ENCODE data around the gene SH3PXD2A. TPM values are rescaled to one million over a fixed set of nuclear protein-coding genes. Genes with fewer than 3 reads are reported as not detected.

The SH3PXD2A gene
- total RNA-seq, 1 experiment from 2014 or later = 4.5 TPM

GRCh38 chr10:103818765-103819374, 36.5 kb downstream of the SH3PXD2A start:
- Mint-ChIP-seq H3K9me3 (no peaks in the 10 kb centered on the region), H3K27ac (peak overlapping the region in 1 of 3 experiments; percentile 78; a peak in 2 of 7 replicates), H3K27me3 (ENCODE audit: low read depth) (no peaks in the 10 kb centered on the region), H3K4me3 (no peak overlapping the region; a peak in 1 of 5 replicates), H3K4me1 (peaks cover 21 to 34% of the 10 kb centered on the region in 2 experiments), H3K36me3 (ENCODE audit: insufficient read depth in 1 of 3, low read depth in 3 of 3) (no peaks in the 10 kb centered on the region)
- Histone ChIP-seq H2BK5ac (ENCODE audit: insufficient read length, low read length) (no peak overlapping the region), H3K23me2 (ENCODE audit: insufficient read length, low read depth, low read length, poor library complexity, severe bottlenecking) (no peaks in the 10 kb centered on the region), H3K79me1 (ENCODE audit: insufficient read depth, low read depth, low read length, poor library complexity, severe bottlenecking) (no peaks in the 10 kb centered on the region), H2AK5ac (ENCODE audit: insufficient read length, low read length) (no peak overlapping the region), H3K23ac (ENCODE audit: insufficient read length, low read depth, low read length) (no peak overlapping the region), H3T11ph (ENCODE audit: low read length) (no peak overlapping the region), H4K91ac (ENCODE audit: insufficient read length, low read depth, low read length) (no peak overlapping the region), H3K9ac (ENCODE audit: extremely low read depth, insufficient read length, low read length) (no peak overlapping the region), H3K9me3 (ENCODE audit: control insufficient read depth, low read depth, low read length) (no peaks in the 10 kb centered on the region), H2BK120ac (ENCODE audit: low read depth, low read length, poor library complexity, severe bottlenecking) (no peak overlapping the region), H3K27ac (ENCODE audit: insufficient read length, low read depth, low read length) (no peak overlapping the region), H4K5ac (ENCODE audit: insufficient read length, low read depth, low read length) (no peak overlapping the region), H3K56ac (ENCODE audit: insufficient read length, low read depth, low read length) (no peak overlapping the region), H3K4ac (ENCODE audit: low read depth, low read length) (no peak overlapping the region), H3K4me2 (ENCODE audit: insufficient read depth, insufficient read length, low read length) (no peak overlapping the region), H4K8ac (replicated peaks; ENCODE audit: insufficient read length, low read depth, low read length) (no peak overlapping the region), H4K20me1 (ENCODE audit: control insufficient read depth, insufficient read depth, insufficient read length) (no peaks in the 10 kb centered on the region), H2AFZ (ENCODE audit: low read length) (no peak overlapping the region), H3K4me1 (ENCODE audit: insufficient read depth, low read length) (no peaks in the 10 kb centered on the region), H3K14ac (ENCODE audit: insufficient read depth, low read length) (peak overlapping the region; percentile 61; the same call in 1 of the 2 replicates), H2BK15ac (ENCODE audit: low read depth, low read length) (no peak overlapping the region), H2BK12ac (ENCODE audit: insufficient read length, low read depth, low read length) (no peak overlapping the region), H3K18ac (ENCODE audit: insufficient read length, low read depth, low read length) (no peak overlapping the region), H3K79me2 (ENCODE audit: insufficient read depth, low read length) (no peaks in the 10 kb centered on the region), H3K27me3 (ENCODE audit: insufficient read depth, low read length) (no peaks in the 10 kb centered on the region), H2BK20ac (ENCODE audit: low read depth, low read length, poor library complexity, severe bottlenecking) (no peak overlapping the region)
- no peak for DNase-seq
- WGBS (ENCODE audit: extremely low coverage, insufficient read length, low lambda C conversion rate) = no CpG with 5 or more reads among the region's 6 CpGs
- TF ChIP-seq, protein P1, sequence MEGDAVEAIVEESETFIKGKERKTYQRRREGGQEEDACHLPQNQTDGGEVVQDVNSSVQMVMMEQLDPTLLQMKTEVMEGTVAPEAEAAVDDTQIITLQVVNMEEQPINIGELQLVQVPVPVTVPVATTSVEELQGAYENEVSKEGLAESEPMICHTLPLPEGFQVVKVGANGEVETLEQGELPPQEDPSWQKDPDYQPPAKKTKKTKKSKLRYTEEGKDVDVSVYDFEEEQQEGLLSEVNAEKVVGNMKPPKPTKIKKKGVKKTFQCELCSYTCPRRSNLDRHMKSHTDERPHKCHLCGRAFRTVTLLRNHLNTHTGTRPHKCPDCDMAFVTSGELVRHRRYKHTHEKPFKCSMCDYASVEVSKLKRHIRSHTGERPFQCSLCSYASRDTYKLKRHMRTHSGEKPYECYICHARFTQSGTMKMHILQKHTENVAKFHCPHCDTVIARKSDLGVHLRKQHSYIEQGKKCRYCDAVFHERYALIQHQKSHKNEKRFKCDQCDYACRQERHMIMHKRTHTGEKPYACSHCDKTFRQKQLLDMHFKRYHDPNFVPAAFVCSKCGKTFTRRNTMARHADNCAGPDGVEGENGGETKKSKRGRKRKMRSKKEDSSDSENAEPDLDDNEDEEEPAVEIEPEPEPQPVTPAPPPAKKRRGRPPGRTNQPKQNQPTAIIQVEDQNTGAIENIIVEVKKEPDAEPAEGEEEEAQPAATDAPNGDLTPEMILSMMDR (conservative IDR thresholded peaks at IDR 0.05) = no peak

Measured in H9 (cell line).